ENCODE measurements around the gene IGF2BP1.

Gene IGF2BP1

DNA sequence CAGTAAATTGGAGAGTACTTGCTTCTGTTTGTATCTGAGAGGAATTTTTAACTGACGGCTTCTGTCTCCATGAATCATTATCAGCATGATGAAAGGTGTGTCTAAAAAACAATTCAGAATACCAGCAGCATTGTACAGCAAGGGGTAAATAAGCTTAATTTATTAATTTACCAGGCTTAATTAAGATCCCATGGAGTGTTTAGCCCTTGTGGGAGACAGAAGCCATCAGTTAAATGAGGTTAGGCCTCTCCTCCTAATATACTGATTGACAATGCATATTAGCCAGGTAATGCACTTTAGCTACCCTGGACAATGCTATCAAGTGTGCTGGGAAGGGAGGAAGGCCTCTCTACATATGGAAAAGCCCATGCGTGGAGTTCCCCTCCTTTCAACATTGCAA is 53.4 kb downstream of the IGF2BP1 start:
- no peak overlapping the region for H3K9ac ChIP-seq (ENCODE audit: low read depth in 1 of 2, low read length in 2 of 2)
- no peak overlapping the region for H3K27ac ChIP-seq (ENCODE audit: low read depth in 2 of 2, low read length in 2 of 2)
- H3K9me3 ChIP-seq (ENCODE audit: control insufficient read depth in 2 of 2, low read length in 2 of 2), result no peaks in the 10 kb centered on the region
- H3K4me1 ChIP-seq (ENCODE audit: control insufficient read depth in 2 of 2, insufficient read depth in 2 of 2, low read length in 2 of 2), result peaks cover 0 to 4% of the 10 kb centered on the region in 2 donors
- no peak overlapping the region for H3K4me3 ChIP-seq (ENCODE audit: low read length in 2 of 2)
- no peaks in the 10 kb centered on the region for H3K27me3 ChIP-seq (ENCODE audit: control insufficient read depth in 2 of 2, insufficient read depth in 2 of 2, low read length in 2 of 2)
- H3K36me3 ChIP-seq (ENCODE audit: control insufficient read depth in 2 of 2, insufficient read depth in 2 of 2, low read length in 2 of 2), result no peaks in the 10 kb centered on the region

GRCh38 chr17:49051269-49051668 is 54.1 kb downstream of the IGF2BP1 start:
- Histone ChIP-seq H3K36me3 (ENCODE audit: control insufficient read depth in 2 of 2, insufficient read depth in 2 of 2, low read length in 2 of 2) (no peaks in the 10 kb centered on the region), H3K4me1 (ENCODE audit: control insufficient read depth in 2 of 2, insufficient read depth in 2 of 2, low read length in 2 of 2) (peaks cover 0 to 4% of the 10 kb centered on the region in 2 donors), H3K4me3 (ENCODE audit: low read length in 2 of 2) (no peak overlapping the region), H3K27ac (ENCODE audit: low read depth in 2 of 2, low read length in 2 of 2) (no peak overlapping the region), H3K9me3 (ENCODE audit: control insufficient read depth in 2 of 2, low read length in 2 of 2) (no peaks in the 10 kb centered on the region), H3K9ac (ENCODE audit: low read depth in 1 of 2, low read length in 2 of 2) (no peak overlapping the region), H3K27me3 (ENCODE audit: control insufficient read depth in 2 of 2, insufficient read depth in 2 of 2, low read length in 2 of 2) (no peaks in the 10 kb centered on the region)

GRCh38 chr17:49053171-49053829 is 56.1 kb downstream of the IGF2BP1 start:
- H3K27ac ChIP-seq (ENCODE audit: low read depth in 2 of 2, low read length in 2 of 2), result no peak overlapping the region
- H3K4me3 ChIP-seq (ENCODE audit: low read length in 2 of 2), result no peak overlapping the region
- no peak overlapping the region for H3K9ac ChIP-seq (ENCODE audit: low read depth in 1 of 2, low read length in 2 of 2)
- H3K4me1 ChIP-seq (ENCODE audit: control insufficient read depth in 2 of 2, insufficient read depth in 2 of 2, low read length in 2 of 2), result peaks cover 0 to 4% of the 10 kb centered on the region in 2 donors
- H3K27me3 ChIP-seq (ENCODE audit: control insufficient read depth in 2 of 2, insufficient read depth in 2 of 2, low read length in 2 of 2), result no peaks in the 10 kb centered on the region
- no peaks in the 10 kb centered on the region for H3K36me3 ChIP-seq (ENCODE audit: control insufficient read depth in 2 of 2, insufficient read depth in 2 of 2, low read length in 2 of 2)
- no peaks in the 10 kb centered on the region for H3K9me3 ChIP-seq (ENCODE audit: control insufficient read depth in 2 of 2, low read length in 2 of 2)

GRCh38 chr17:49054342-49055092 is 57.3 kb downstream of the IGF2BP1 start:
- Histone ChIP-seq H3K9me3 (ENCODE audit: control insufficient read depth in 2 of 2, low read length in 2 of 2) (no peaks in the 10 kb centered on the region), H3K36me3 (ENCODE audit: control insufficient read depth in 2 of 2, insufficient read depth in 2 of 2, low read length in 2 of 2) (no peaks in the 10 kb centered on the region), H3K4me1 (ENCODE audit: control insufficient read depth in 2 of 2, insufficient read depth in 2 of 2, low read length in 2 of 2) (peaks cover 0 to 4% of the 10 kb centered on the region in 2 donors), H3K4me3 (ENCODE audit: low read length in 2 of 2) (no peak overlapping the region), H3K27me3 (ENCODE audit: control insufficient read depth in 2 of 2, insufficient read depth in 2 of 2, low read length in 2 of 2) (no peaks in the 10 kb centered on the region), H3K27ac (ENCODE audit: low read depth in 2 of 2, low read length in 2 of 2) (no peak overlapping the region), H3K9ac (ENCODE audit: low read depth in 1 of 2, low read length in 2 of 2) (no peak overlapping the region)

DNA sequence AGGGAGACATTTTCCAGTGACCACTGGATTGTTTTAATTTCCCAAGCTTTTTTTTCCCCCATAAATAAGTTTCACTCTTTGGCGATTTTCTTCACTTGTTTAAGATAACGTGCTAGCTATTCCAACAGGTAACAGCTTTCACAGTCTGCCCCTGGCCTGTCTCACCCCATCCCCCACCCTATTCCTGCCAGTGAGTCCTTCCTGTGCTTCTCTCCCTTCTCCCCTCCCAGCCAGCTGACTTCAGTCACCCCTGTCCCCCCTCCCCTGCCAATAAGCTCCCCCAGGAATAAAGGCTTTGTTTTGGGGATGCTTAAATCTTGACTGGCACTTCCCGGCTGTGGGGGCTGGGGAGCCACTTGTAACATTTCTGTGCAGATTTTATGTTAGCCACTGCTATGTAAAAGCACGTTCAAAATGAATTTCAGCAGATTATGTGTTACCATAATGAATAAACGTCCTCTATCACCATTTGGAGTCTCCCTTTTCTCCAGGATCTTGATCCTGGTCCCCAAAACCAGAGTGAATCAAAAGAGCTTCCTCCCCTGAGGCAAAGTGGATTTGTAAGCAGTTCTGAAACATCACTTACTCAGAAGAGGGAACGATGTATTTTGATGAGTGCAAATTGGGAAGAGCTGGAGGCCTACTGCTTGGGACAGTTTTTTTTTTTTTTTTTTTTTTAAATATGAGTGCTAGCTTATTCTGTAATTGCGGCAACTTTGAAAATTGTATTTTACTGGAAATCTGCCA is 58.2 kb downstream of the IGF2BP1 start:
- H3K36me3 ChIP-seq (ENCODE audit: control insufficient read depth in 2 of 2, insufficient read depth in 2 of 2, low read length in 2 of 2), result no peaks in the 10 kb centered on the region
- H3K9me3 ChIP-seq (ENCODE audit: control insufficient read depth in 2 of 2, low read length in 2 of 2), result no peaks in the 10 kb centered on the region
- no peak overlapping the region for H3K4me3 ChIP-seq (ENCODE audit: low read length in 2 of 2)
- no peak overlapping the region for H3K9ac ChIP-seq (ENCODE audit: low read depth in 1 of 2, low read length in 2 of 2)
- H3K27me3 ChIP-seq (ENCODE audit: control insufficient read depth in 2 of 2, insufficient read depth in 2 of 2, low read length in 2 of 2), result no peaks in the 10 kb centered on the region
- peaks cover 0 to 4% of the 10 kb centered on the region in 2 donors for H3K4me1 ChIP-seq (ENCODE audit: control insufficient read depth in 2 of 2, insufficient read depth in 2 of 2, low read length in 2 of 2)
- no peak overlapping the region for H3K27ac ChIP-seq (ENCODE audit: low read depth in 2 of 2, low read length in 2 of 2)

- peaks cover 0 to 6% of the 10 kb centered on the region in 2 donors for H3K4me1 ChIP-seq (ENCODE audit: control insufficient read depth in 2 of 2, insufficient read depth in 2 of 2, low read length in 2 of 2)
- no peaks in the 10 kb centered on the region for H3K9me3 ChIP-seq (ENCODE audit: control insufficient read depth in 2 of 2, low read length in 2 of 2)
- H3K9ac ChIP-seq (ENCODE audit: low read depth in 1 of 2, low read length in 2 of 2), result no peak overlapping the region
- H3K27ac ChIP-seq (ENCODE audit: low read depth in 2 of 2, low read length in 2 of 2), result no peak overlapping the region
- no peak overlapping the region for H3K4me3 ChIP-seq (ENCODE audit: low read length in 2 of 2)
- no peaks in the 10 kb centered on the region for H3K36me3 ChIP-seq (ENCODE audit: control insufficient read depth in 2 of 2, insufficient read depth in 2 of 2, low read length in 2 of 2)
- no peaks in the 10 kb centered on the region for H3K27me3 ChIP-seq (ENCODE audit: control insufficient read depth in 2 of 2, insufficient read depth in 2 of 2, low read length in 2 of 2)
Observed at GRCh38 chr17:49061524-49061943, 64.3 kb downstream of the IGF2BP1 start.

DNA sequence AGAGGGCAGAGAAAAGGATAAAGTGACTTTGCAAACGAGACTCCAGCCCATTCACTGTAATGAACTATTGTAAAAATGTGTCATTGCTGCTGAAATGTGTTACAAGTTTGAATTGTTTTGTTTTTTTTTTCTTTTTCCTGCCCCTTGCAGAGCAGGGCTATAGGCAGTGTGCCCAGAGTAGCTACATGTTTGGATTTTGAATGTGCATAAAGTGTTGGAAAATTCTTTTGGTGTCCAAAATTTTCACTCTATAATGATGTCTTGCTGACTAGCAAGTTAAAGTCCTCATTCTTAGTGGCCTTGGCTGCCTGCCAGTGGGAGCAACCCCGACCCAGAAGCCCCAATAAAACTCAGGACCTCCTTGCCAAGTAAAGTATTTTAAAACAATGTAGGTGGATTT is 66.5 kb downstream of the IGF2BP1 start:
- no peaks in the 10 kb centered on the region for H3K9me3 ChIP-seq (ENCODE audit: control insufficient read depth in 2 of 2, low read length in 2 of 2)
- no peaks in the 10 kb centered on the region for H3K27me3 ChIP-seq (ENCODE audit: control insufficient read depth in 2 of 2, insufficient read depth in 2 of 2, low read length in 2 of 2)
- H3K27ac ChIP-seq (ENCODE audit: low read depth in 2 of 2, low read length in 2 of 2), result no peak overlapping the region
- no peaks in the 10 kb centered on the region for H3K36me3 ChIP-seq (ENCODE audit: control insufficient read depth in 2 of 2, insufficient read depth in 2 of 2, low read length in 2 of 2)
- H3K9ac ChIP-seq (ENCODE audit: low read depth in 1 of 2, low read length in 2 of 2), result no peak overlapping the region
- H3K4me1 ChIP-seq (ENCODE audit: control insufficient read depth in 2 of 2, insufficient read depth in 2 of 2, low read length in 2 of 2), result peaks cover 0 to 6% of the 10 kb centered on the region in 2 donors
- no peak overlapping the region for H3K4me3 ChIP-seq (ENCODE audit: low read length in 2 of 2)

- Histone ChIP-seq H3K27ac (ENCODE audit: low read depth in 2 of 2, low read length in 2 of 2) (no peak overlapping the region), H3K36me3 (ENCODE audit: control insufficient read depth in 2 of 2, insufficient read depth in 2 of 2, low read length in 2 of 2) (no peaks in the 10 kb centered on the region), H3K27me3 (ENCODE audit: control insufficient read depth in 2 of 2, insufficient read depth in 2 of 2, low read length in 2 of 2) (no peaks in the 10 kb centered on the region), H3K4me1 (ENCODE audit: control insufficient read depth in 2 of 2, insufficient read depth in 2 of 2, low read length in 2 of 2) (peaks cover 0 to 6% of the 10 kb centered on the region in 2 donors), H3K4me3 (ENCODE audit: low read length in 2 of 2) (no peak overlapping the region), H3K9ac (ENCODE audit: low read depth in 1 of 2, low read length in 2 of 2) (no peak overlapping the region), H3K9me3 (ENCODE audit: control insufficient read depth in 2 of 2, low read length in 2 of 2) (no peaks in the 10 kb centered on the region)
Observed at GRCh38 chr17:49067163-49067562, 70.0 kb downstream of the IGF2BP1 start.

- Histone ChIP-seq H3K4me3 (ENCODE audit: low read length in 2 of 2) (no peak overlapping the region), H3K4me1 (ENCODE audit: control insufficient read depth in 2 of 2, insufficient read depth in 2 of 2, low read length in 2 of 2) (no peaks in the 10 kb centered on the region), H3K27me3 (ENCODE audit: control insufficient read depth in 2 of 2, insufficient read depth in 2 of 2, low read length in 2 of 2) (no peaks in the 10 kb centered on the region), H3K9ac (ENCODE audit: low read depth in 1 of 2, low read length in 2 of 2) (no peak overlapping the region), H3K36me3 (ENCODE audit: control insufficient read depth in 2 of 2, insufficient read depth in 2 of 2, low read length in 2 of 2) (no peaks in the 10 kb centered on the region), H3K27ac (ENCODE audit: low read depth in 2 of 2, low read length in 2 of 2) (no peak overlapping the region), H3K9me3 (ENCODE audit: control insufficient read depth in 2 of 2, low read length in 2 of 2) (no peaks in the 10 kb centered on the region)
Observed at GRCh38 chr17:49069585-49070273, 72.5 kb downstream of the IGF2BP1 start.
